Epithelial cell of esophagus (primary cell): Measurements from ENCODE around the gene RAB3GAP2.
A peak's percentile ranks its signal among the peaks of the same experiment; 100 is the strongest.
"Not testable (repeated sequence)": the region's sequence is repeated elsewhere in the genome, so short reads cannot be mapped to it uniquely, and the experiment has no call there.

ENCODE experiments used
- DNase-seq: peaks from one replicate; pipeline ENCODE4 v3.0.0; 2010; ENCODE audit warnings: low read depth
- H3K4me3 ChIP-seq: 2 replicates; pipeline ENCODE4 v1.5.1; 2011; ENCODE audit warnings: mild to moderate bottlenecking, low read length, control low read depth
- TF ChIP-seq, protein P1 (sequence below): IDR thresholded peaks from 2 replicates; pipeline ENCODE4 v1.5.1; 2011; ENCODE audit warnings: low read depth, mild to moderate bottlenecking, low read length, control low read depth, inconsistent platforms; ENCODE audit not compliant: insufficient read depth; ENCODE audit errors: missing control alignments

The RAB3GAP2 gene

DNA sequence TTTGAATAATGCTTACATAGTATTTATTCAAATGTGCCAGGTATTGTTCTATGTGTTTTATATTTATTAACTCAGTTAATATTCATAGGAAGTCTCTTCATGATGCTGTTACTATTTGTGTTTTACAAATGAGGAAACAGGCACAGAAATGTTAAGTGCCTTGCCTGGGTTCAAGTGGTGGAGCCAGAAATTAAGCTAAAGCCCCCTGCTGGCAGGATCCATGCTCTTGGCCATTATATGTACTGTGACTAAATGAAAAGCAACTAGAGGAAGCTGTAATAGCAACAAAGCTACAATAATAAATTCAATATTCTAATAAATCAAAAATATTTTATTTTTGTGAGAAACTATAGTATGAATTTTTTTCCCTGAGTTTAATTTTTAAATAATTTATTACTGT lies 148.4 kb downstream of the RAB3GAP2 start:
- peak; percentile 6 for DNase-seq

DNA sequence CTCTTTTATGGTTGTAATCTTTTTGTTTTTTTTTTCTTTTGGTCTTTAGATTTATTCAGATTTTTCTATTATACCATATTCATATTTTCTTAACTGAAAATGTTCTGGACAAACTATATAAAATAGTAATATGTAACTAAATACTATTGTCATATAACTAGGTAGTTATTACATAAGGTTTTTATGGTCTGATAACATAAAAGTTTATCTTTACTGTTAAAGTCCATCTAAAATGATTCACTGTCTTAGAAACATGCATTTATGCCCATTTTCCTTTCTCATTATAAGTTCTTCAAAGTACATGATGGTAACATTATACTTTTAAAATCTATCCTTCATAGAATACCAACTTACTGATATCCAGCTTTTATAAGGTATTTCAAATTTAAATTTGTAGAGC lies 149.2 kb downstream of the RAB3GAP2 start:
- no peak overlapping the region for H3K4me3 ChIP-seq
- no peak for DNase-seq
- TF ChIP-seq, protein P1, sequence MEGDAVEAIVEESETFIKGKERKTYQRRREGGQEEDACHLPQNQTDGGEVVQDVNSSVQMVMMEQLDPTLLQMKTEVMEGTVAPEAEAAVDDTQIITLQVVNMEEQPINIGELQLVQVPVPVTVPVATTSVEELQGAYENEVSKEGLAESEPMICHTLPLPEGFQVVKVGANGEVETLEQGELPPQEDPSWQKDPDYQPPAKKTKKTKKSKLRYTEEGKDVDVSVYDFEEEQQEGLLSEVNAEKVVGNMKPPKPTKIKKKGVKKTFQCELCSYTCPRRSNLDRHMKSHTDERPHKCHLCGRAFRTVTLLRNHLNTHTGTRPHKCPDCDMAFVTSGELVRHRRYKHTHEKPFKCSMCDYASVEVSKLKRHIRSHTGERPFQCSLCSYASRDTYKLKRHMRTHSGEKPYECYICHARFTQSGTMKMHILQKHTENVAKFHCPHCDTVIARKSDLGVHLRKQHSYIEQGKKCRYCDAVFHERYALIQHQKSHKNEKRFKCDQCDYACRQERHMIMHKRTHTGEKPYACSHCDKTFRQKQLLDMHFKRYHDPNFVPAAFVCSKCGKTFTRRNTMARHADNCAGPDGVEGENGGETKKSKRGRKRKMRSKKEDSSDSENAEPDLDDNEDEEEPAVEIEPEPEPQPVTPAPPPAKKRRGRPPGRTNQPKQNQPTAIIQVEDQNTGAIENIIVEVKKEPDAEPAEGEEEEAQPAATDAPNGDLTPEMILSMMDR = no peak

More for the DNA sequence above, 148.4 kb downstream of the RAB3GAP2 start:
- TF ChIP-seq, protein P1 = peak; percentile 37
- no peak overlapping the region for H3K4me3 ChIP-seq

DNA sequence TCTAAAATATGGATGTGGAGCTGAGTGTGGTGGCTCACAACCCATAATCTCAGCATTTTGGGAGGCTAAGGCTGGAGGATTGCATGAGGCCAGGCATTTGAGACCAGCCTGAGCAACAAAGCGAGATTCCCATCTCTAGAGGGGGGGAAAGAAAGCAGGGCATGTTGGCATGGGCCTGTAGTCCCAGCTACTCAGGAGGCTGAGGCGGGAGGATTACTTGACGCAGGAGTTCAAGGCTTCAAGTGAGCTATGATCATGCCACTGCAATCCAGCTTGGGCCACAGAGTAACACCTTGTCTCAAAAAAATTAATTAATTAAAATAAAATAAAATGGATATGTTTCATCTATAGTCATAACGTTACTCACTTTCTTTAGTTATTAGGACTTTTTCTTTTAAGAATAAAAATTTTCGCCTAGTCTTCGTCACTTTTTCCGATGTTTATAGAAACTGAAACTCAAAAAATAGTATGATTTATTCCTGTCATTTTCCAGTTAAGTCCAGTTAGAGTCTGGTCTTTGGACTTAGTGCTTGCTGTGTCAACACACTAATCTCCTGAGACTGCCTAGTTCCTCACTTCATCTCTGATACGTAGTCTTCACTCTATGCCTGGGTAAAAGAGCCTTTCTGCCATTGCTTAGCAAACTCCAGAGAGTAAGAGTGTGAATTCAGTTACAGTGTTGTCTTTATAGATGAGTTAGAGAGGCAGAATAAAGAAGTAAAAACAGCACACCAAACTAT lies 150.3 kb downstream of the RAB3GAP2 start:
- no peak overlapping the region for H3K4me3 ChIP-seq
- no peak for DNase-seq
- TF ChIP-seq, protein P1 = no peak

DNA sequence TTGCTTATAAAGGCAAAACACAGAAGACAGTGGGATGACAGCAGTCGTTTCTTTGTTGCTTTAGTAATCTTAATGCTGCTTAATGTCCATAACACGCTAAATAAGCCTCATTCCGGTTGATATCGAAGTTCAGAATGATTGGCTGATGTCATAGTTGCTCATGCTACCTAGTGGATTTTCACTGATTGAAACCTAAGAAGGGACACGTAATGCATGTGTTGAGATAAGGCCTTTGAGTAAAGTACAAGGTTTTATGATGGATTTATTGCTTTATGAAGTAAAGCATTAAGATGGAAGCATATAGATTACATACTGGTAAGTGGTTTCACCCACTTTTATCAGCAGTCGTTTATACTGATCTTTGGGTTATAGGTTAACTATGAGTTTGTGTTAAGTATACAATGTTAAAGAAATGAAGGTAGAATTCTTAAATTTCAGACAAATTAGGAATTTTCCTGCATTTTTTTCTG lies 153.2 kb downstream of the RAB3GAP2 start:
- DNase-seq = no peak
- no peak overlapping the region for H3K4me3 ChIP-seq
- TF ChIP-seq, protein P1 = no peak

DNA sequence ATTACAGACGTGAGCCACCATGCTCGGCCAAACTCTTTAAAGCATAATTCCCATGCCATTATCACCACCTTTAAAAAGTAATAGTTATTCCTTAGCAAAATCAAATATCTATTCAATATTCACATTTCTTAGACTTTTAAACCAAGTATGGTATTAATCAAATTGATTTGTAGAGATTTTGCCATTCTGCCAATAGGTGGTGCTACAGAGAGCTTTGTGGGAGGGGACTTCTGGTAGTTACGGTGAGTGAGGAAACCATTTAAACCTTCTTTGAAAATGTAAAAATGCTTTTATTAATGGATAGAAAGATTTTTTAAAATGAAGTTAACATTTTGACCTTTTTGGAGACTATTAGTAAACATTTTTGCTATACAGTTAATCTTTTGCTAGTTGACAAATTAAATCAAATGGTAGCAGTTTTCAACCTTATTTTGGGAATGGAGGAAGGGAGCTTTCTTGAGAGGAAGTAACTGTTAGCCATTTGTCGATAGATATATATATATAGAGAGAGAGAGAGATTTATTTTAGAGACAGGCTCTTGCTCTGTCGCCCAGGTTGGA lies 159.0 kb downstream of the RAB3GAP2 start:
- TF ChIP-seq, protein P1 = peak; percentile 66
- DNase-seq = peak; percentile 49
- no peak overlapping the region for H3K4me3 ChIP-seq

DNA sequence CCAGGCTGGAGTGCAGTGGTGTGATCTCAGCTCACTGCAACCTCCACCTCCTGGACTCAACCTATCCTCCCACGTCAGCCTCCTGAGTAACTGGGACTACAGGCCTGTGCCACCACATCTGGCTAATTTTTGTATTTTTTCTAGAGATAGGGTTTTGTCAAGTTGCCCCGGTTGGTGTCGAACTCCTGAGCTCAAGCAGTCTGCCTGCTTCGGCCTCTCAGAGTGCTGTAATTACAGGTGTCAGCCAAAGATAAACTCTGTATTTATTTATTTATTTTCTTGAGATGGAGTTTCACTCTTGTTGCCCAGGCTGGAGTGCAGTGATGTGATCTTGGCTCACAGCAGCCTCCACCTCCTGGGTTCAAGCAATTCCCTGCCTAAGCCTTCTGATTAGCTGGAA lies 159.7 kb downstream of the RAB3GAP2 start:
- not testable (repeated sequence) for H3K4me3 ChIP-seq, DNase-seq

DNA sequence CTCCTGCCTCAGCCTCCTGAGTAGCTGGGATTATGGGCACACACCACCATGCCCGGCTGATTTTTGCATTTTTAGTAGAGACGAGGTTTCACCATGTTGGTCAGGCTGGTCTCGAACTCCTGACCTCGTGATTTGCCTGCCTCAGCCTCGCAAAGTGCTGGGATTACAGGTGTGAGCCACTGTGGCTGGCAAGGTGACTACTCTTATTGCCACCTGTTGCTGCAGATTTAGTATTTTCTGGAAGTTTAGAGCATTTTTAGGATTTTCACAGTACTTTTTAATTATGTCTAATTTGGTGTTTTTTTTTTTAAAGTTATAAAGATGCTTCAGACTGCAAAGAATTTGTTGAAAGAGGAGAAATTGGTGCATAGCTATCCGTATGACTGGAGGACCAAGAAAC lies 161.8 kb downstream of the RAB3GAP2 start:
- not testable (repeated sequence) for H3K4me3 ChIP-seq, DNase-seq

DNA sequence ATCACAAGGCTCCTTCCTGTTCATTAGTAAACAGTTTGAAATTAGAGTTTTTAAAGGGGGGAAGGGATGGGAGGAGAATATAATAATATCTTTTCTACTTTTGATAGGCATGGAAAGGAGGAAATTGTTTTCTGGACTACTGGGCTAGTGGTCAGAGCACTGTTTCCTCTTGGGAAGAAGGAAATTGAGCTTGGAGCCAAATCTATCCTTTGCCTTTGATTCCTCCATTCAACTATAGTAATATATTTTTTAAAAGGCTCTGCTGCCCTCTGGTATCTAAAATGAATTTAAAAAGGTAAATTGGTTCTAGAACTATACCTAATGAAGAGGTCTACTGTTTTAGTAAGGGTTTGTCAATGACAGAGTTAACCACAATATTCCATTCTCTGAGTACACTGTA lies 172.4 kb downstream of the RAB3GAP2 start:
- H3K4me3 ChIP-seq = no peak overlapping the region
- TF ChIP-seq, protein P1 = no peak
- no peak for DNase-seq
